Activated naive CD4-positive, alpha-beta T cell (primary cell): ENCODE results near the gene TMEM92.
"Not testable (repeated sequence)": the region's sequence is repeated elsewhere in the genome, so short reads cannot be mapped to it uniquely, and the experiment has no call there.

Source experiments
- DNase-seq, 4 experiments: peaks; one replicate each; lab custom pipeline; 2025; lab: John Stamatoyannopoulos, UW

TMEM92 gene

GRCh38 chr17:50276588-50277356 lies 2.5 kb downstream of the TMEM92 start:
- DNase-seq, result no peak

- no peak for DNase-seq
These were observed 3.1 kb downstream of the TMEM92 start for GRCh38 chr17:50277357-50277754.

- DNase-seq, result no peak
These were observed 4.4 kb downstream of the TMEM92 start for GRCh38 chr17:50278526-50279180.

GRCh38 chr17:50279181-50279526 lies 4.9 kb downstream of the TMEM92 start:
- DNase-seq, result no peak

- DNase-seq, result no peak
These were observed 5.4 kb downstream of the TMEM92 start for GRCh38 chr17:50279639-50280038.

GRCh38 chr17:50280068-50280467 lies 5.8 kb downstream of the TMEM92 start:
- DNase-seq, result no peak

GRCh38 chr17:50280801-50281441 lies 6.7 kb downstream of the TMEM92 start:
- DNase-seq, result no peak

- DNase-seq, result no peak
These were observed 7.6 kb downstream of the TMEM92 start for GRCh38 chr17:50281739-50282401.

- DNase-seq, result no peak
These were observed 9.0 kb downstream of the TMEM92 start for GRCh38 chr17:50283246-50283645.

GRCh38 chr17:50283714-50284113 lies 9.4 kb downstream of the TMEM92 start:
- no peak for DNase-seq

- no peak for DNase-seq
These were observed 11.7 kb downstream of the TMEM92 start for GRCh38 chr17:50285941-50286340.

GRCh38 chr17:50287302-50287701 lies 13.0 kb downstream of the TMEM92 start:
- DNase-seq, result not testable (repeated sequence)

GRCh38 chr17:50288306-50288705 lies 14.0 kb downstream of the TMEM92 start:
- no peak for DNase-seq

- no peak for DNase-seq
These were observed 15.0 kb downstream of the TMEM92 start for GRCh38 chr17:50289278-50289677.

GRCh38 chr17:50289991-50290702 lies 15.9 kb downstream of the TMEM92 start:
- no peak for DNase-seq

GRCh38 chr17:50290933-50291332 lies 16.7 kb downstream of the TMEM92 start:
- DNase-seq, result no peak

- no peak for DNase-seq
These were observed 18.2 kb downstream of the TMEM92 start for GRCh38 chr17:50292465-50292864.

- DNase-seq, result no peak
These were observed 20.8 kb downstream of the TMEM92 start for GRCh38 chr17:50295021-50295420.

GRCh38 chr17:50297407-50297865 lies 23.2 kb downstream of the TMEM92 start:
- peak; percentile 17 to 69 (median 57) for DNase-seq

GRCh38 chr17:50298018-50298417 lies 23.8 kb downstream of the TMEM92 start:
- no peak for DNase-seq

GRCh38 chr17:50299776-50300175 lies 25.5 kb downstream of the TMEM92 start:
- no peak for DNase-seq

GRCh38 chr17:50300824-50301223 lies 26.6 kb downstream of the TMEM92 start:
- not testable (repeated sequence) for DNase-seq
